DOHH2 (cell line): ENCODE measurements around the gene CDC42EP3.

ENCODE experiments used
- H3F3A ChIP-seq: fragments of 200-600 bp; sonication (generic), shearing (Covaris generic); 2 replicates; pipeline ENCODE4 v1.6.0; 2016; ENCODE audit warnings: antibody characterized with exemption, mild to moderate bottlenecking; ENCODE audit not compliant: control insufficient read depth, insufficient read depth
- H3K27ac ChIP-seq: fragments of 200-600 bp; sonication (generic); 2 replicates; pipeline ENCODE4 v1.5.1; 2014; ENCODE audit warnings: low read depth, mild to moderate bottlenecking, low read length, moderate library complexity
- H3K27me3 ChIP-seq: fragments of 200-600 bp; sonication (generic); 2 replicates; pipeline ENCODE4 v1.6.1; 2014; ENCODE audit warnings: mild to moderate bottlenecking, low read length, mixed read lengths; ENCODE audit not compliant: control insufficient read depth
- H3K36me3 ChIP-seq: fragments of 200-600 bp; sonication (generic); 2 replicates; pipeline ENCODE4 v1.6.1; 2014; ENCODE audit warnings: mild to moderate bottlenecking, low read length, moderate library complexity, mixed read lengths; ENCODE audit not compliant: control insufficient read depth
- H3K4me1 ChIP-seq: fragments of 200-600 bp; sonication (generic); 2 replicates; pipeline ENCODE4 v1.6.1; 2014; ENCODE audit warnings: mild to moderate bottlenecking, low read length, mixed read lengths; ENCODE audit not compliant: control insufficient read depth
- H3K4me2 ChIP-seq: fragments of 200-600 bp; sonication (generic); 2 replicates; pipeline ENCODE4 v1.6.0; 2014; ENCODE audit warnings: mild to moderate bottlenecking, low read length, moderate library complexity
- H3K4me3 ChIP-seq: fragments of 200-600 bp; sonication (generic); 2 replicates; pipeline ENCODE4 v1.5.1; 2014; ENCODE audit warnings: mild to moderate bottlenecking, low read length, mixed read lengths
- H3K79me2 ChIP-seq: fragments of 200-600 bp; sonication (generic); 2 replicates; pipeline ENCODE4 v1.6.1; 2014; ENCODE audit warnings: mild to moderate bottlenecking, low read length, mixed read lengths; ENCODE audit not compliant: control insufficient read depth
- H3K9me2 ChIP-seq: fragments of 200-600 bp; sonication (generic); replicated peaks from 2 replicates; pipeline ENCODE4 v1.6.1; 2014; ENCODE audit warnings: mild to moderate bottlenecking, low read length, mixed read lengths; ENCODE audit not compliant: control insufficient read depth
- H3K9me3 ChIP-seq: fragments of 200-600 bp; sonication (generic); 2 replicates; pipeline ENCODE4 v1.6.1; 2014; ENCODE audit warnings: antibody characterized with exemption, low read length, mixed read lengths; ENCODE audit not compliant: control insufficient read depth, insufficient read depth
- H4K20me1 ChIP-seq: fragments of 200-600 bp; sonication (generic); 2 replicates; pipeline ENCODE4 v1.6.0; 2014; ENCODE audit warnings: low read depth, mild to moderate bottlenecking, antibody characterized with exemption, low read length, moderate library complexity; ENCODE audit not compliant: control insufficient read depth, insufficient read depth
- CTCF ChIP-seq: fragments of 200-600 bp; sonication (generic); IDR thresholded peaks from one replicate; pipeline ENCODE4 v1.5.1; 2014; ENCODE audit warnings: antibody characterized with exemption, mild to moderate bottlenecking, low read depth, low read length; ENCODE audit not compliant: poor library complexity, severe bottlenecking
- EZH2phosphoT487 ChIP-seq: fragments of 200-600 bp; sonication (generic); IDR thresholded peaks from 2 replicates; pipeline ENCODE4 v1.6.1; 2017; ENCODE audit warnings: borderline replicate concordance, mild to moderate bottlenecking, antibody characterized with exemption, low read length, moderate library complexity, mixed read lengths

Gene CDC42EP3

GRCh38 chr2:37676274-37676673 lies 4.8 kb upstream of the CDC42EP3 start:
- no peaks in the 10 kb centered on the region for H3K36me3 ChIP-seq
- no peaks in the 10 kb centered on the region for H3K9me2 ChIP-seq
- H3K4me1 ChIP-seq = peaks cover 24% of the 10 kb centered on the region
- no peaks in the 10 kb centered on the region for H3K79me2 ChIP-seq
- peaks cover 16% of the 10 kb centered on the region for H3K27me3 ChIP-seq
- H3K4me2 ChIP-seq = no peak overlapping the region
- H4K20me1 ChIP-seq = no peaks in the 10 kb centered on the region
- TF ChIP-seq EZH2phosphoT487 = no peak
- TF ChIP-seq CTCF = no peak
- no peaks in the 10 kb centered on the region; the same call in 1 of the 2 replicates for H3F3A ChIP-seq
- no peak overlapping the region for H3K27ac ChIP-seq
- H3K4me3 ChIP-seq = no peak overlapping the region
- H3K9me3 ChIP-seq = no peaks in the 10 kb centered on the region

DNA sequence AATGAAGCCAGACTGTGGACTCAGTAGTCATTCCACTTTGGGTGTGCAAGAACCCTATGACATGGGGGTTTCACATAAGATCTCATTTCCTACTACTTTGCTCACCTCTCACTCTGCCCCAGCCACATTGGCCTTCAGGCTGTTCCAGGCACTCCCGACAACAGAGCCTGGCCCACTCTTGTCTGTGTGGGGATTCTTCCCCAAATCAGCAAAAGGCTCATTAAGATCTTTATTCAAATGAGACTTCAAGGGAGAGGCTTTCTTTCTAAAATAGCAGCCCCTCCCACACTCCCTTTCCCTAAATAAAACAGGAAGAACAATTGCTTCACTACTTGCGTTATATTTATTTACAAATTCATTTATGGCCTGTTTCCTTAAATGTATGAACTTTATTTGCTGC lies 3.5 kb upstream of the CDC42EP3 start:
- H3K4me1 ChIP-seq = peaks cover 36% of the 10 kb centered on the region
- H3K36me3 ChIP-seq = no peaks in the 10 kb centered on the region
- no peaks in the 10 kb centered on the region for H3K9me3 ChIP-seq
- H3K4me3 ChIP-seq = no peak overlapping the region
- H4K20me1 ChIP-seq = no peaks in the 10 kb centered on the region
- peaks cover 29% of the 10 kb centered on the region for H3K27me3 ChIP-seq
- no peak for TF ChIP-seq CTCF
- TF ChIP-seq EZH2phosphoT487 = no peak
- H3F3A ChIP-seq = peaks cover 6% of the 10 kb centered on the region
- H3K27ac ChIP-seq = no peak overlapping the region
- peak overlapping the region; percentile 18 for H3K4me2 ChIP-seq
- no peaks in the 10 kb centered on the region for H3K79me2 ChIP-seq
- H3K9me2 ChIP-seq = no peaks in the 10 kb centered on the region

GRCh38 chr2:37672870-37673184 lies 1.4 kb upstream of the CDC42EP3 start:
- Histone ChIP-seq H3K27me3 (peaks cover 45% of the 10 kb centered on the region), H3K4me2 (peak overlapping the region; percentile 97), H3K79me2 (no peaks in the 10 kb centered on the region), H3F3A (peaks cover 8% of the 10 kb centered on the region), H3K9me2 (no peaks in the 10 kb centered on the region), H3K4me1 (peaks cover 36% of the 10 kb centered on the region), H4K20me1 (no peaks in the 10 kb centered on the region), H3K36me3 (no peaks in the 10 kb centered on the region), H3K27ac (no peak overlapping the region), H3K4me3 (peak overlapping the region; percentile 81), H3K9me3 (no peaks in the 10 kb centered on the region)
- TF ChIP-seq EZH2phosphoT487 (0 out of 2 replicates have a peak, but pooled peaks have one; percentile 25), CTCF (no peak)
